Pancreas (tissue), 10 donors: ENCODE measurements around the gene OPCML. TPM values are rescaled to one million over a fixed set of nuclear protein-coding genes. Genes with fewer than 3 reads are reported as not detected.

ENCODE experiments used
- ATAC-seq, 4 donors: fragments of 200-7000 bp; cut with Tn5 transposase; one replicate each; pipeline versions ENCODE4 v1.8.0 to v1.9.1; 2020; ENCODE audit warnings: mild to moderate bottlenecking in 4 of 4, moderate library complexity in 4 of 4
- DNase-seq, 6 donors: peaks; one replicate each; pipeline ENCODE4 v3.0.0-alpha.2; 2020
- FAIRE-seq: peaks from 2 replicates; lab custom pipeline; 2012; peaks lifted over from hg19 to GRCh38; lab: Jason Lieb, UNC
- H3K27ac ChIP-seq, 4 donors: fragments of 200-600 bp; sonication (generic); 1 replicate in 3 of 4; 2 replicates in 1 of 4; pipeline versions ENCODE4 v1.5.0 to v1.8.0; 2020
- H3K27me3 ChIP-seq, 4 donors: fragments of 200-600 bp; one replicate each; pipeline ENCODE4 v1.8.0; 2021
- H3K36me3 ChIP-seq, 3 donors: fragments of 200-600 bp; sonication (generic) in 1 of 3; one replicate each; pipeline versions ENCODE4 v1.5.0 to v1.8.0; 2020 to 2021
- H3K4me1 ChIP-seq, 3 donors: fragments of 200-600 bp; one replicate each; pipeline ENCODE4 v1.8.0; 2021
- H3K4me3 ChIP-seq, 4 donors: fragments of 200-600 bp; sonication (generic) in 2 of 4; one replicate each; pipeline versions ENCODE4 v1.5.0 to v1.8.0; 2020 to 2021
- H3K9me3 ChIP-seq, 4 donors: fragments of 200-600 bp; one replicate each; pipeline ENCODE4 v1.8.0; 2021
- WGBS, 2 donors: extraction: QIAGEN DNeasy Blood & Tissue Kit; methylation state at CpG; one replicate each; pipeline ENCODE4 v1.1.7; 2013; 5-methylcytosine and 5-hydroxymethylcytosine counted together
- intact Hi-C, 3 donors: fragments of 100-400 bp; cut with DNase I; formaldehyde crosslinking; loops; one replicate each; pipeline versions ENCODE4 v1.11.1 to v1.14.2; 2022
- polyA plus RNA-seq, 2 donors: library from polyadenylated mRNA; stranded (reverse); fragments of 200-250 nt; gene quantifications; one replicate each; pipeline ENCODE4 v1.2.3, GENCODE V29; 2013
- total RNA-seq, 6 donors: library from RNA; stranded (reverse); fragmentation: NEBNext Ultra II Directional in 4 of 6; extraction: Animal tissue kit (Norgen Biotek cat#: 25700) in 4 of 6; gene quantifications; one replicate each; pipeline versions ENCODE4 v1.2.1 to v1.2.4, GENCODE V29; 2021 to 2023
- TF ChIP-seq, protein P1 (sequence below), 4 donors: fragments of 200-600 bp; sonication (generic) in 3 of 4; IDR thresholded peaks; one replicate each; pipeline versions ENCODE4 v1.5.0 to v1.8.0; 2021; ENCODE audit warnings: antibody characterized with exemption in 4 of 4
- donor health status: healthy with polysubstance abuse.
- donor health status: DM: no; HTN: no; CAD: no; lungs with moderate emphysema.
- donor health status: DM: no; HTN: no; CAD: no.
- donor health status: control.
- donor health status: control.
- donor health status: Bipolar disorder and iron deficiency.
- donor health status: DM: yes; HTN: yes; CAD: no.
- donor health status: DM: no; HTN: no; CAD: no.
- donor health status: DM: no; HTN: no; CAD: no.
- donor health status: DM: yes; HTN: yes; CAD: no.

Gene OPCML
- total and polyA plus RNA-seq, 8 donors, result 0.05 to 0.31 (median 0.19) TPM

DNA sequence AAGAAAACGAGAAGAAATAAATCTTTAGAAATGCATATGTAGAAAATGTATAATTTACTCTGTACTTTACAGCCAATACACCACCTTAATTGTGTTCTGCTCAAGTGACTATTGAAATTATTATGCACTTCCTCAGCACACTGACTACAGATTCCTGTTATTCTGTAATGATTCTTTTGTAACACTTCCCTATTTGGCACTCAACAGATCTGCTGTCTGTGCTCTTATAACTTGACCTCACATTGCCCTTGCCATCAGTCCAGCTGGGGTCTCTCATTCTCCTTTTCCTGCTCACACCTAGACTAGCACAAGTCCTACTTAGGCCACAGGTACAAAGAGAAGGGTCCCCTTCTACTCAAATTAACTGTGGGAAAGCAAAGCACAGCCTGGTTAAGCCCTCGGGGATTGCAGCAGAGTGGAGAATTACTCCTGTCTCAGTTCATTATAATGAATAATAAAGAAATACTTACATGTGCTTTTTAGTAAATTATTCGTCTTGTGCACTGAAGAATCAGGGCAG is 860.4 kb downstream of the OPCML start:
- H3K27me3 ChIP-seq, result no peaks in the 10 kb centered on the region
- no peak overlapping the region for H3K27ac ChIP-seq
- TF ChIP-seq, protein P1, sequence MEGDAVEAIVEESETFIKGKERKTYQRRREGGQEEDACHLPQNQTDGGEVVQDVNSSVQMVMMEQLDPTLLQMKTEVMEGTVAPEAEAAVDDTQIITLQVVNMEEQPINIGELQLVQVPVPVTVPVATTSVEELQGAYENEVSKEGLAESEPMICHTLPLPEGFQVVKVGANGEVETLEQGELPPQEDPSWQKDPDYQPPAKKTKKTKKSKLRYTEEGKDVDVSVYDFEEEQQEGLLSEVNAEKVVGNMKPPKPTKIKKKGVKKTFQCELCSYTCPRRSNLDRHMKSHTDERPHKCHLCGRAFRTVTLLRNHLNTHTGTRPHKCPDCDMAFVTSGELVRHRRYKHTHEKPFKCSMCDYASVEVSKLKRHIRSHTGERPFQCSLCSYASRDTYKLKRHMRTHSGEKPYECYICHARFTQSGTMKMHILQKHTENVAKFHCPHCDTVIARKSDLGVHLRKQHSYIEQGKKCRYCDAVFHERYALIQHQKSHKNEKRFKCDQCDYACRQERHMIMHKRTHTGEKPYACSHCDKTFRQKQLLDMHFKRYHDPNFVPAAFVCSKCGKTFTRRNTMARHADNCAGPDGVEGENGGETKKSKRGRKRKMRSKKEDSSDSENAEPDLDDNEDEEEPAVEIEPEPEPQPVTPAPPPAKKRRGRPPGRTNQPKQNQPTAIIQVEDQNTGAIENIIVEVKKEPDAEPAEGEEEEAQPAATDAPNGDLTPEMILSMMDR (IDR thresholded peaks at IDR 0.05), result no peak
- DNase-seq, result no peak
- WGBS, 2 donors, result 42 to 43% methylated on average over 3 of the region's 3 CpGs
- no peaks in the 10 kb centered on the region for H3K9me3 ChIP-seq
- intact Hi-C loops, result no loop called here
- no peak for ATAC-seq
- H3K4me3 ChIP-seq, result no peak overlapping the region
- no peaks in the 10 kb centered on the region for H3K4me1 ChIP-seq
- H3K36me3 ChIP-seq, result no peaks in the 10 kb centered on the region
- no peak for FAIRE-seq

DNA sequence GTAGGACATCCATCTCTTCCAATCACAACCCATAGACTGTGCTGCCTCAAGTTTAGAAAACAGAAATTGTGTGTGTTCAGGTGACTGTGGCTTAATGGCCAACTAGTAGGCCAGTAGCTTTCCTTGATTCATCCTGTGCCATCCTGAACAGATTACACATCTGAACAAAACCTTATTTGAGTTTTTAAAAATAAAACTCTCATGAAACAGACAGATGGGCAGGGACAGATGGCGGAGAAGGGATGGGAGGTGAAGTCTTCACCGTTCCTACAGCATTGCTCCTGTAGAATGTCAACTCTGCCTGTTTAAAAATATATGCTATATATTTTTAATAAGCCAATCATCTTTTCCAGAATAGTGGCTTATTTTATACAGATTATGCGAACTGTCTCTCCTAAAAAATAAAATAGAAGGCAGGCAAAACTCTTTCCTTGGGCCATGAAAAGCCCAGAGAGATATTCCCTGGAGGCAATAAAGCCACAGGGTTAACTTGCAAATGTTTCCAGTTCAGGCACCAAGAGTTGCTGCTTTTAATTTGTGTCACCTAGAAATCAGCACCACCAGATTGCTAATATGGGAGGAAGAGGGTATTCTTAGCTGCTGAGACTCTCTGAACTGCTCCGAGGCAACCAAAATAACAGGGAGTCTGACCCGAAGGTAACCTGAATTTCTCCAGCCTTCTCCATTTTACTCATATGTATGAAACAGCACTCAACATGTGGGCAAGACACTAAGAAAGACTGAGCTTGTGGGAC is 861.2 kb downstream of the OPCML start:
- Histone ChIP-seq H3K27me3 (no peaks in the 10 kb centered on the region), H3K27ac (no peak overlapping the region), H3K36me3 (no peaks in the 10 kb centered on the region), H3K9me3 (no peaks in the 10 kb centered on the region), H3K4me3 (no peak overlapping the region), H3K4me1 (no peaks in the 10 kb centered on the region)
- intact Hi-C loops, result no loop called here
- FAIRE-seq (no peak), ATAC-seq (no peak), DNase-seq (no peak)
- TF ChIP-seq, protein P1 (IDR thresholded peaks at IDR 0.05), result no peak
- WGBS, 2 donors, result 68 to 86% methylated on average over 5 of the region's 5 CpGs

DNA sequence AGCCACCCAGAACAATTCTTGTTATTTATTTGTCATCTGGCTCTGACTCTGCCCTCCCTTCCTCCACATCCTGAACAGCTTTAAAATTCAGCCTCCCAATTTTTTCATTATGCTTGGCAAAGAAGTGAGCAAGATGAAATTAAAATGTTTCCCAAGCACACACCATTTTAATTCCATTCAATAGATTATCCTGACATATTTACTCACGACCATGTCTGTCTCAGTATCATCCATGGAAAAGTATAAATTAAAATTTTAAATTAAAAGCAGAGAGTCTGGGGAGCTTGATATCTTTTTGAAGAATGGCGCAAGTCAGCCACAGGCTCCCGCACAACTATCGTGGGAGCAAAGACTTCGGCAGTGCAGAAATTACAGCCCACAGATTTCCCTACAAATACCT is 862.4 kb downstream of the OPCML start:
- DNase-seq (no peak), ATAC-seq (no peak), FAIRE-seq (no peak)
- Histone ChIP-seq H3K27me3 (peaks cover 0 to 2% (median 0%) of the 10 kb centered on the region in 4 donors), H3K36me3 (no peaks in the 10 kb centered on the region), H3K27ac (no peak overlapping the region), H3K4me3 (no peak overlapping the region), H3K4me1 (no peaks in the 10 kb centered on the region), H3K9me3 (no peaks in the 10 kb centered on the region)
- intact Hi-C loops, result no loop called here
- 75 to 87% methylated on average over 5 of the region's 5 CpGs for WGBS, 2 donors
- TF ChIP-seq, protein P1 (IDR thresholded peaks at IDR 0.05), result no peak

DNA sequence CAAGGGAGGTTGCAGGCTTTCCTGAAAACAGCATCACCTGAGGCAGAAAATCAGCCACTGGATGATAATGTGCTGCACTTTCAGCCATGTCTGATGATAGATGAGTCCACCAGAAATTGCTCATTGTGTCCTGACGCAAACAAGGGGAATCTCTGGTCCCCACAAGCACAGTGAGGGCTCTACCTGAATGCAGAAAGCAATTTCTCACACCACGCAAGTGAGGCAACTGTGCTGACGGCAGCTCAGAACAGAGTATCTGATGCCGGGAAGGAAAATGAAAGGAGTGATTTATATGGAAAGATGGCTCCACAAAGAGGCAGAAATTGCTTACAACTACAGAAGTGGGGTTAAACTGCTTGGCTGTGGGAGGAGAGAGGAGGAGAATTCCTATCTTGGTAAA is 867.1 kb downstream of the OPCML start:
- TF ChIP-seq, protein P1 (IDR thresholded peaks at IDR 0.05), result no peak
- DNase-seq, result no peak
- FAIRE-seq, result no peak
- intact Hi-C loops, result no loop called here
- H3K27me3 ChIP-seq, result peaks cover 0 to 4% (median 0%) of the 10 kb centered on the region in 4 donors
- H3K4me1 ChIP-seq, result no peaks in the 10 kb centered on the region
- H3K9me3 ChIP-seq, result no peaks in the 10 kb centered on the region
- WGBS, 2 donors, result 71 to 81% methylated on average over 4 of the region's 4 CpGs
- no peak for ATAC-seq
- no peaks in the 10 kb centered on the region for H3K36me3 ChIP-seq
- H3K27ac ChIP-seq, result no peak overlapping the region
- H3K4me3 ChIP-seq, result no peak overlapping the region

DNA sequence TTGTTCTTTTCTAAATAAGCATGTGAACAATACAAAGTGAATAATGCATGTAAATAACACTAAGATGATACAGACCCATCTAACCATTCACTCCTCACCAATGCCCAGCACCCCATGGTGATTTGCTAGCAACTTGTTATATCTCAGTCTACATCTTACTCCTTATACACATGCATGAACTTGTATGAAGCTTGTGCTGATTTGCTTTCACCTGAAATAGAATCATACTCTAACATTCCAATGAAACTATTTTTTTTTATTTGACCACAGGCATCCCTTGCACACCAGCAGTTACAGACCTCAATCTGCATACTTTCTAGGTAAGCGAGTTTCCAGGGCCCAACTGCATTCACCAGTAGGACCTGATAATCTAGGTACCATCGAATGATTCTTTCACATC is 873.6 kb downstream of the OPCML start:
- TF ChIP-seq, protein P1 (IDR thresholded peaks at IDR 0.05), result no peak
- Histone ChIP-seq H3K4me3 (no peak overlapping the region), H3K27me3 (no peaks in the 10 kb centered on the region), H3K4me1 (no peaks in the 10 kb centered on the region), H3K27ac (no peak overlapping the region), H3K36me3 (no peaks in the 10 kb centered on the region), H3K9me3 (no peaks in the 10 kb centered on the region)
- WGBS, 2 donors, result 77 to 92% methylated on average over 2 of the region's 2 CpGs
- no peak for DNase-seq
- intact Hi-C loops, result no loop called here
- no peak for ATAC-seq
- no peak for FAIRE-seq
